Measurements from ENCODE around the gene HSF2BP.
"Not testable (repeated sequence)": the region's sequence is repeated elsewhere in the genome, so short reads cannot be mapped to it uniquely, and the experiment has no call there.

The HSF2BP gene

GRCh38 chr21:43511209-43511608 is 148.1 kb downstream of the HSF2BP start:
- not testable (repeated sequence) for H3K27me3 ChIP-seq; H3K36me3 ChIP-seq; H3K4me2 ChIP-seq; H3K9me3 ChIP-seq (replicated peaks in 1 of 11); H3K4me1 ChIP-seq; H3K9ac ChIP-seq; H3K27ac ChIP-seq; H4K20me1 ChIP-seq; H3K4me3 ChIP-seq

DNA sequence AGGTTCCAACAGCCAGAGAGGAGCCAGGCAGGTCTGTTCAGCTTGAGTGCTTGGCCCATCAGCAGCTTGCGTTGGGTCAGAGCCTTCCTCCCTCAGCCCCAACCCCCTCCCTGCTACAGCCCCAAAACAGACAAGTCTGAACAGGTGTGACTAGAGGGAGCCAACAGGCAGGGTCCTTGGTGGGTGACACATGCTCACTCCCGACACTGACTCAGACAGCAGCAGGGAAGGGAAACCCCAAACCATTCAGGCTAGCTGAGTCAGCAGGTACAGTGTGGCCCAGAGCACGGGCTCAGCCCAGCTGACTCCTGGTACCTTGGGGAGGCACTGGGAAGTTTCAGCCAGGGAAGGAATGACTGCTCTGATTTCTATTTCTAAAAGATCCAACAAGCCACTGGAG is 148.6 kb downstream of the HSF2BP start:
- not testable (repeated sequence) for H3K4me1 ChIP-seq, H3K27me3 ChIP-seq

DNA sequence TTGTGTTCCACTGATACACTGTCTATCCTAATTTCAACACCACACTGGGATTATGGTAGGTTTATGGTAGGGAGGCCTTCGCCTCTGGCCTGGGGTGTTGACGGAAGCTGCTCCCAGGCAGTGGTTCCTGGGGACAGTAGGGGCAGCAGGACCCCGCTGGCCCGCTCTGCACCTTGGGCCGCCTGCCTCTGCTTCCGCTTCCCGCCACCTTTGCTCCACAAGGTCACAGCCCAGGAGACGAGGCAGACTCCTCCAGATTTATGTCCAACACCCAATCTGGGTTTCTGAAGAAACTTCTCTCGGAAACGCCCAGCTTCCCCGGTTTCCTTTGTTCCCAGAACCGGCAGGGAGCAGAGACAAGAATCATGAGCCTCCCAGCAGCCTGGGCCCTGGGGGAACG is 155.4 kb downstream of the HSF2BP start:
- not testable (repeated sequence) for H3K9me3 ChIP-seq (replicated peaks in 1 of 11); H3K4me1 ChIP-seq; H3K27me3 ChIP-seq; H3K27ac ChIP-seq; H3K36me3 ChIP-seq; H3K4me2 ChIP-seq; H4K20me1 ChIP-seq; H3K4me3 ChIP-seq; H3K9ac ChIP-seq

More for the DNA sequence above, 148.6 kb downstream of the HSF2BP start:
- H4K20me1 ChIP-seq; H3K36me3 ChIP-seq; H3K9me3 ChIP-seq (replicated peaks in 1 of 11); H3K4me3 ChIP-seq; H3K4me2 ChIP-seq; H3K27ac ChIP-seq; H3K9ac ChIP-seq: not testable (repeated sequence)

DNA sequence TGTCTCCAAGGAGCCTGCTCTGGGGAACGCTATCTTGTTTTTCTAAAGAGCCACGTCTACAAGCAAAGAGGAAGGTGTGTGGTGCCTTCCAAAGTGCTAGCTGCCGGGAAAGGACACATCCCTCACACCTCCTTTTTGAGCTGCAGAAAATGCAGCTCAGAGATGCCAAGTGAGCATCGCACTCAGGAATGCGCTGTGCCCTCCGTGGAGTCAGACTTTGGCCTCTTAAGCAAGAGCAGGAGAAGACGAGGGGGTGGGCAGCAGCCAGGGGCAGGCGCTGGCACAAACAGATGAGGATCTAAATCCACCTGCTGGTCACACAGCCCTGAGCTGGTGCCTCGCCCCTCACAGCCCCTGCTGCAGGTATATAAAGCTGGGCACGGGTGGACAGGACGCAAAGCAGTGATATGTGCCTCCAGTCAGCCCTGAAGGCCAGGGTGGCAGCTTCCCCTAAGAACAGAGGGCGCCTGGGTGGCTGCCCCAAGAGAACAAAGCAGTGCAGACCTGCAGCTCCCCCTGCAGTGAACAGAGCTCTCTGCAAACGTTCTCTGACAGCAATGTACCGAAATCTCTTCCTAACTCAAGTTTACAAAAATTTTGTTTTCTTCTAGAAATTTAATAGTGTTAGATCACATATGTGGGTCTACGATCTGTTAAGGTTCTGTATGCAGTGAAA is 156.1 kb downstream of the HSF2BP start:
- not testable (repeated sequence) for H3K36me3 ChIP-seq; H3K27ac ChIP-seq; H3K4me2 ChIP-seq; H3K4me3 ChIP-seq; H3K9me3 ChIP-seq (replicated peaks in 1 of 11); H3K27me3 ChIP-seq; H3K4me1 ChIP-seq; H4K20me1 ChIP-seq; H3K9ac ChIP-seq

- not testable (repeated sequence) for H3K4me1 ChIP-seq; H3K27me3 ChIP-seq; H3K9me3 ChIP-seq (replicated peaks in 1 of 11); H3K27ac ChIP-seq; H3K4me3 ChIP-seq; H3K9ac ChIP-seq; H3K36me3 ChIP-seq; H3K4me2 ChIP-seq; H4K20me1 ChIP-seq
Measured at GRCh38 chr21:43502407-43503071, 156.7 kb downstream of the HSF2BP start.

DNA sequence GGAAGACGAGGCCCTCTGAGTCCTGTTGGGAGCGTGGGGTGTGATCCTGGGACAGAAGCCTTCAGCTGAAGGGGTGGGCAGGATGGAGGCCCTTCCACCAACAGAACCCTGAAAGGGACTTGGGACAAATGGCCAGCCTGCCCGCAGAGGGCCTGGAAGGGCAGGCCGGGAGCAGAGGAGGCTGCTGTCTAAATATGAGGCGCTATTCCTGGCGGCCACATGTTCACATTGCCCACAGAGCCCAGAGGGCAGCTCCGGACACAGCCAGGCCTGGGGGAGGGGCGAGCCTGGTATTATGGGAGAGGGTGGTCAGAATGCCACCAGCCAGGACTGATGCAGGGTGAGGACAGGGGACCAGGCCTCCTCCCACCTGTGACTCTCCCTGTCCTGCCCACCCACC is 160.4 kb downstream of the HSF2BP start:
- not testable (repeated sequence) for H3K9me3 ChIP-seq (replicated peaks in 1 of 11); H3K9ac ChIP-seq; H3K4me3 ChIP-seq; H3K4me1 ChIP-seq; H4K20me1 ChIP-seq; H3K36me3 ChIP-seq; H3K27ac ChIP-seq; H3K27me3 ChIP-seq; H3K4me2 ChIP-seq

DNA sequence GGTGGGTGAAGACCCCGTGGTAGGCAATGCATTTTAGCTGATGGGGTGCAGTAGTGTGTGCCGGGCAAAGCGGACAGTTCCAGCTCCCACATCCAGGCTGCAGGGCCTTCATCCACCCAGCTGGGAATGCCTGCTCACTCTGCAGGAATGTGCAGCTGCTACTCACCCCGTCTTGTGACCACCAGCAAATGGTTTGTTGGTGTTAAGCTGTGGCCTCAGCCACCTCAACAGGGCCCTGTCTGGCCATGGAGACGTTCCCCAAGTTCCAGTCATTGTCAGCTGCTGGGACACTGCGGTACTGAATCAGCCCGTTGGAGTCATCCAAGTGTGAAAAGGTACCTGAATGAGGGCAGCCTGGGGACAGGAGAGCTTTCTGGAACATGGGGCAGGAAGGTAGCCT is 161.2 kb downstream of the HSF2BP start:
- H3K4me1 ChIP-seq; H3K27ac ChIP-seq; H3K9ac ChIP-seq; H3K4me3 ChIP-seq; H4K20me1 ChIP-seq; H3K36me3 ChIP-seq; H3K9me3 ChIP-seq (replicated peaks in 1 of 11); H3K27me3 ChIP-seq; H3K4me2 ChIP-seq: not testable (repeated sequence)

- H3K9me3 ChIP-seq (replicated peaks in 1 of 11); H4K20me1 ChIP-seq; H3K27me3 ChIP-seq; H3K4me2 ChIP-seq; H3K36me3 ChIP-seq; H3K27ac ChIP-seq; H3K4me1 ChIP-seq; H3K4me3 ChIP-seq; H3K9ac ChIP-seq: not testable (repeated sequence)
Measured at GRCh38 chr21:43494279-43495012, 164.8 kb downstream of the HSF2BP start.

DNA sequence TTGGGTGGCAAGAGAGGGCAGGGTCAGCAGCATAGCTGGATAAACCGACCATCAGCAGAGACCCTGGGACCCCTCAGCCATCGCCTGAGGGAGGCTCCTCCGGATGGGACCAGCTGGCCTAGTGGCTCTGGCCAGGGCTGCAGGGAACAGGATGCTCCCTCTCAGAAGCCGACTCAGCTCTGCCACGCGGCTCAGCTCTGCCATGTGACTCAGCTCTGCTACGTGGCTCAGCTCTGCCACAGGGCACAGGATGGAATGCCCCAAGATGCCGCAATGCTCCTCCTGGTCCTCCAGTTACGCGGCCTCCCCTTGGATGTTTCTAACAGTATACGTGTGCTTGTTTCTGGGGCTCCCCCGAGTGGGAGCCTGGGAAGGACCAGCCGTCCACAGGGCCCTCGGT is 165.8 kb downstream of the HSF2BP start:
- not testable (repeated sequence) for H3K4me3 ChIP-seq; H3K27ac ChIP-seq; H4K20me1 ChIP-seq; H3K9me3 ChIP-seq (replicated peaks in 1 of 11); H3K4me1 ChIP-seq; H3K36me3 ChIP-seq; H3K27me3 ChIP-seq; H3K4me2 ChIP-seq; H3K9ac ChIP-seq

GRCh38 chr21:43488235-43488634 is 171.1 kb downstream of the HSF2BP start:
- not testable (repeated sequence) for H3K4me2 ChIP-seq; H3K9me3 ChIP-seq (replicated peaks in 1 of 11); H3K9ac ChIP-seq

DNA sequence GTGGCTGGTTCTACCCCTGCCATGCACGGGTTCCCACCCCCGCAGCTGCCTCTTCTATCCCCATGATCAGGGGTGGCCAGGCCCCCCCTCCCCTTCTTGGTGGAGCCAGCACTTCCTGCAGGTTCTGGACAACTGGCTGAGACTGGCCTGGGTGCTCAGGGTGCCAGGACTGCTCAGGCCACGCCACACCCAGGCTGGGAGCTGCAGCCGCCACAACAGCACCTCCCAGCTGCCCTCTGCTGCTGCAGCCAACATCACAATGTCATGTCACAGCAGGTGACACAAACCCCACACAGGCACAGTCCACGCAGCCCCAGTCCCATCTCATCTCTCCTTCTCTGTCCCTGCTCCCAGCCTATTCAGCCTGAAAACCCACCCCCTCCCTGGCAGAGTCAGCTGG is 173.2 kb downstream of the HSF2BP start:
- not testable (repeated sequence) for H3K9ac ChIP-seq; H3K4me3 ChIP-seq; H3K9me3 ChIP-seq (replicated peaks in 1 of 11); H3K36me3 ChIP-seq; H4K20me1 ChIP-seq; H3K27me3 ChIP-seq; H3K27ac ChIP-seq; H3K4me2 ChIP-seq; H3K4me1 ChIP-seq

More at GRCh38 chr21:43488235-43488634, 171.1 kb downstream of the HSF2BP start:
- not testable (repeated sequence) for H3K4me3 ChIP-seq, H3K36me3 ChIP-seq, H3K27ac ChIP-seq, H3K4me1 ChIP-seq, H4K20me1 ChIP-seq, H3K27me3 ChIP-seq

DNA sequence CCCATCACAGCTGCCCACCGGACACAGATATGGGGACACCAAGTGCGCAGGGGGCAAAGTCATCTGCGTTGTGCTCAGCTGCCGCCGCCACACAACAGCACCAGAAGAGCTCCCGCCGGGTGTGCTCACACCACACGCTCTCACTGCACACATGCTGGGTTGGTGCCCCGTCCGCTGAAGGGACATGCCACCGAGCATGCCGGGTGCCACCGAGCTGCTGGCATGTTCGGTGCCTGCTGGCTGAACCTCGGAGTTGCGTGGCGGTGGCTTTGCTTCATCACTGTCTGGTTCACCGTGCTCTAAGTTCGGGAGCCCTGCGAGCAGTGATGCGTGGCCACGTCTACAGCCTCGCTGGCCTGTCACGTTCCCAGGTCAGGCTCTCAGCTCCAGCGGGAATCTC is 174.3 kb downstream of the HSF2BP start:
- not testable (repeated sequence) for H3K4me1 ChIP-seq; H3K9me3 ChIP-seq (replicated peaks in 1 of 11); H3K4me3 ChIP-seq; H3K4me2 ChIP-seq; H3K27me3 ChIP-seq; H3K27ac ChIP-seq; H4K20me1 ChIP-seq; H3K9ac ChIP-seq; H3K36me3 ChIP-seq

- H3K9ac ChIP-seq; H3K9me3 ChIP-seq (replicated peaks in 1 of 11); H3K4me3 ChIP-seq; H3K4me2 ChIP-seq; H3K36me3 ChIP-seq; H3K4me1 ChIP-seq; H3K27ac ChIP-seq; H3K27me3 ChIP-seq; H4K20me1 ChIP-seq: not testable (repeated sequence)
Measured at GRCh38 chr21:43479197-43479596, 180.1 kb downstream of the HSF2BP start.

All from BLaER1 treated with 17β-estradiol and CSF1 and Interleukin-3, amounts not matched to agents 10 nM and 100 nM (cell line).